NCI-H1105 treated with DMSO at 0.1 percent for 48 hours (cell line): Measurements from ENCODE around the gene IGFBP5.

Experiments used
- DNase-seq: peaks from one replicate; lab custom pipeline; 2025; lab: John Stamatoyannopoulos, UW

Gene IGFBP5

DNA sequence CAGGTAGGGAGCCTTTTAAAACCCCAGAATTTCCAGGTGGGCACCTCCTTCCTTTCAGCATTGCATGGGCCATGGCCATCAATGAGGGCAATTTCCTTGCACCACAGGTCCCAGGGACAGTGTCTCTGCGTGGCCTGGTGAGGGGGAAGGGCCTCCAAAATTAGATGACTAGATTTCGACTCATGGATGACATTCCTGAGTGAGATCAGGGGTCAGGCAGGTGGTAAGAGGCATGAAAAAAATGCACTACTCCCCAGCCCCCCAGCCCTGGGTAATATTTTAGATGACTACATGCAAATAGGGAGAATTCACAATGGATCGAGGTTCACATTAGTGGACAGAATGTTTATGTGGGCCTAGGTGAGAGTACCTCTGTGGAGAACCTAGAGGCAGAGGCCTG, 19.0 kb upstream of the IGFBP5 start:
- no peak for DNase-seq

DNA sequence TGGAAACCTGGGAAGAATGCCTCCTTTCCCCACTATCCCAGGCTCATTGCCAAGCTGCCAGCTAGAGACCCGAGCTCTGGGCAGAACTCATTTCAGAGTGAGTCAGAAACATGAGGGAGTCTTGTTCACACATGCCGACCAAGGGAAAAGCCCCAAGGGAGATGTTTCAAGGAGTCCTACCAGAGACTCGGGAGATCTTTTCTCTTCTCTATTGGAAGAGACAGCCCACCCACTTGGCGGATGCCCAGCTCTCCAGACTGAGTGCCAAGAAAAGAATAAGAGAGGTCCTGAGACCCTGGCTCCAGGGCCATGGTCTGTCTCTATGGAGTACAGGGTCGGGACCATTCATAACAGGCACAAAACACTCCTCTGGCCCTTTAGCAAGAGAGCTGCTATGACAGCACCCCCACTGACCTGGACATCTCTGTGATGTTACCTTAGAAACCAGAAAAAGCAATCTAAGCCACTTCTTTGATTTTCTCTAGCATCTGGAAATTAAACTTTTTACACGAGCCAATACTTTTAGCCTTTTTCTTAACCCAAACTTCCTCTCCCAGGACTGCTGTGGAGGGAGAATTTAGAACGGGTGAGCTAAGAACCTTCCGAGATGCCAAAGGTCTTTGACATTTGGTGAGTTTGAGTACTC, 18.5 kb upstream of the IGFBP5 start:
- DNase-seq, result peak; percentile 10

DNA sequence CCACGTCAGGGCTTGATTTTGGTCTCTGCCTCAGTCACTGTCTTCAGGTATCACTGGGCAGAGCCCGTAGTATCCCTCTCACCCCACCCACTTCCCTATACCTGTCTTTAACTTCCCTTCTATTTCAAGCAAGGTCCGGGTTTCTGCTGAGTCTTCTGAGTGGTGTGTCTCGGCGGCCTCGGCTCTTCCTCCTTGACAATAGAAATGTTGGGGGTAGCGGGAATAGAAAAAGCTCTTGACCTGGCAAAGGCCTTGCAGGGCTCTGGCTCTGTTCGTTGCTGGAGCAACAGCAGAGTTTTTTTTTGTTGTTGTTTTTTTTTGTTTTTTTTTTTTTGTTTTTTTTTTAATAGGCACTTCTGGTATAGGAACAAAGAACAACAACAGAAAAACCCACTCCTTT, 16.0 kb upstream of the IGFBP5 start:
- no peak for DNase-seq

DNA sequence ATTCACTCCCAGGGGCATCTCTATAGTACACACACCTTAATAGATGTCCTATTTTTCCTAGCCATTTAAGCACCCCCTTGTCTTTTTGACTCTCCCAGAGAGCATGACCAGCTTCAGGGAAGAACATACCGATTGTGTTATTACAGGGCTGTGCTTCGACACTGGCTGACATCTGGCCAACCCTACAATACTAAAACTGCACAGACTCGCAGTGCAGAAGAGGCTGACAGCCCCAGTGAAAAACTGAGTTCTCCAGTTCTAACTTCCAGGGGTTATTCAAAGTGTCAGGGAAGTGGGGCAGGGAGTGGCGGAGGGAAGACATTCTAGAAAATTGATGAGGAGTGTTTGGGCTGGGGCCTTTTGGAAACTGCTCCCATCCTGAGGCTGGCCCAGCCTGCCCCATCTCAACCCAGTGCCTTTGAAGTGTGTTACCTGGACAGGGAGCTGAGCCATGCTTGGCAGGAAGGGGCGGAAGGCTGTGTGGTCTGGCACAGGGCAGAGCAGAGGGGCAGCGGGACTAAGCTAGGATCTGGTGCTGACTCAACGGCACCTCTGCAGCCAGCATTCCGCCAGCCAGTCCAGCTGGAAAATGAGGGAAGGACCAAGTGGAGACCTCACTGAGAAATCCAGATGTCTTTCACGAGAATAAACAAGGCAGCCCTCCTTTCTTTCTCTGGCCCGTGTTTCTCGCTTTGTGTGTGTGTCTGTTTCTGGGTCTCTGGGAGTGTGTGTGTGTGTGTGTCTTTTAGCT, 15.4 kb upstream of the IGFBP5 start:
- DNase-seq, result no peak

DNA sequence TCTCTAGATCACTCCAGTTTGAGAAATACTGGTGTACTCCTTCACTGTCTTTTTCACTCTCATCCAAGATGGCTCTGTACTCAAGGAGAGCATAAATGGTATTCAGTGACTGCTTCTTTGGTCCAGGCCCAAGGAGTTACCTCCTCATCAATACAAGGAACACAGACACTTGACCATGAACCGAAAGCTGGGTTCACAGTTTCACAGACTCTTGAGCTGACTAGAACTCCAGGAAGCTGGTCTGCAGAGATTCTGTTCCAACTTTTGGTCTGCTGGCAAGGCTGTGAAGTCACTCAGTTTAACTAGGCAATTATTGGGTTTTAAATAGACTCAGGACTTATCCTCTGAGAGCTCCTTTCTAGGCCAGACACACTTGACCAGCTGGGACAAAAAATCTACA, 7.4 kb upstream of the IGFBP5 start:
- no peak for DNase-seq

DNA sequence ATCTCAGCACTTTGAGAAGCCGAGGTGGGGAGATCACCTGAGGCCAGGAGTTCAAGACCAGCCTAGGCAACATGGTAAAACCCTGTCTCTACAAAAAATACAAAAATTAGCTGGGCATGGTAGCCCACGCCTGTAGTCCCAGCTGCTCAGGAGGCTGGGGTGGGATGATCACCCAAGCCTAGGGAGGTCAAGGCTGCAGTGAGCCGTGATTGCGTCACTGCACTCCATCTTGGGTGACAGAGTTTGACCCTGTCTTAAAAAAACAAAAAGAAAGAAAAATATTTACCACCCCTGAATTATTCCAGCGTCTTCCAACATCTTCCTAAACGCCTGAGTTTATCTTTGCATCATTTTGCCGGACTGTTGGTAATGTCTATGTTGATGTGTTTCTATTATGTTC, 6.2 kb upstream of the IGFBP5 start:
- no peak for DNase-seq

DNA sequence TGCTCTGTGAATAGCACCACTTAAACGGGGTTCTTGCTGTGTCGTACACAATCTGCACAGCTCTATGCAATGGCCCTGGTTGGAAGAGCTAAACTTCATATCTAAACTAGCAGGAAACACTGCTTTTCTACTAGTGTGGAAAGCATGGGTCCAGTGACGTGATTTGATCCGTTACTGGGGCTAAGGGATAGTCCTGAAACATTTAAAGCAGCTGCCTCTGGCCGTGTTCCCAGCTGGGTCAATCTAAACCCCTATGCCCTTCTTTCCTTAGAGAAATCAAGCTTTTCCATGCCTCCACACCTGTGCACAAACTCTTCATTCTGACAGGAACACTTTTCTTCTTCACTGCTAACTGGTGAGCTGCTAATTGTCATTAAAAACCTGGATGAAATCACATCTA, 5.4 kb upstream of the IGFBP5 start:
- DNase-seq, result no peak

DNA sequence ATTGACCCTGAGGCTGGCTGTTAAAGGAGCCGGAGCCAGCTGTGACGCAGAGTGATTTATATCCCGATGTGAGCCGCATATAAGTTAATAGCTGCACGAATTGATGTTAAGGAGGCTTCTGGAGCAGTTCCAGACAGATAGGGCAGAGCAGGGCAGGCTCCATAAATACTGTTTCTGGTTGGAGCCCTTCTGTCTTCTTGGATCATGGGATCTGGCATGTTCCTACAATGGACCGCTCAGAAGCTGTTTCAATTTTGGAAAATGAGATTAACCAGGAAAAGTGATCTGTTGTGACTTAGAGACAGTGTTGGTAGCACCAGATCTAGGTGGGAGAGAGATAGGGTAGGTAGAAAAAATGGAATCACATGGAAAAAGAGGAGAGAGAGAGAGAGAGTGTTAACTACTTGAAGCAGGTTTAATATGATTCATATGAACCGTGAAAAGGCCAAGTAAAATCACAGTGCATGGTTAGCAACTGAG, 4.8 kb upstream of the IGFBP5 start:
- DNase-seq, result peak; percentile 91

DNA sequence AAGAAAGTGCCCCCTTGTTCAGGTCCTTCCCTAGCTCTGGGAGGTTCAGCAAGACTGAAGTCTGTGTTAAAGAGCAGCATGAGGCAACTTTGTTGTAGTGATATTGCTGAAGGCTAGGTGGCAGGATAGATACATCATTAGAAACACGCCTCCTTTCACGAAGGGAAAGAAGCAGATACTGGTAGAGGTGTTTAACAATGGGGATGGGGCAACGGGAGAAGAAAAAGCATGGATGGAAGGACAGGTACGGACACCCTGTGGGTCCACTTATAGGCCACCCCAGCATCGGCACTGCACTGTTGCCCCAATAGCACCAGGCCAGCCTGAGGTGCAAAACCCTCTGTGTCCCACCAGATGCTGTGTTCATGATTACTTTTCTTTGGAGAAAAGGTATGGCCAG, 3.5 kb upstream of the IGFBP5 start:
- peak; percentile 87 for DNase-seq

DNA sequence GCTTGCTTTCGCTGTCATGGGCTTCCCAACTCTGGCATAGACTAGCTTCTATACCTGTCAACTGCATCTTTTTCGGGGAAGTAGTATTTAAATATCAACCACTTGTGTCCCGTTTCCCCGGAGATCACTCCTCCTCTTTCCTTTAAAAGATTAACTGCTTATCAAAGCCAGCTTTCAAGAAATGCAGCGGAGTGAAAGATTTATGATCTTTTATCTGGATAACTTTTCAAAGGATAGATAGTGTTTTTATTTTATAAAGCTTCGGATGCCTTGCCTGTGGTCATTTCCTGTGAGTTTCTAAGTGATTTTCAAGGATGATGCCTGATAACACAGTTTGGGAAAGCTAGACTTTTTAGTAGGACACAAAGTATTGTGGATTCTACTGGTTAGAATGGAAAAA, 2.9 kb upstream of the IGFBP5 start:
- no peak for DNase-seq

DNA sequence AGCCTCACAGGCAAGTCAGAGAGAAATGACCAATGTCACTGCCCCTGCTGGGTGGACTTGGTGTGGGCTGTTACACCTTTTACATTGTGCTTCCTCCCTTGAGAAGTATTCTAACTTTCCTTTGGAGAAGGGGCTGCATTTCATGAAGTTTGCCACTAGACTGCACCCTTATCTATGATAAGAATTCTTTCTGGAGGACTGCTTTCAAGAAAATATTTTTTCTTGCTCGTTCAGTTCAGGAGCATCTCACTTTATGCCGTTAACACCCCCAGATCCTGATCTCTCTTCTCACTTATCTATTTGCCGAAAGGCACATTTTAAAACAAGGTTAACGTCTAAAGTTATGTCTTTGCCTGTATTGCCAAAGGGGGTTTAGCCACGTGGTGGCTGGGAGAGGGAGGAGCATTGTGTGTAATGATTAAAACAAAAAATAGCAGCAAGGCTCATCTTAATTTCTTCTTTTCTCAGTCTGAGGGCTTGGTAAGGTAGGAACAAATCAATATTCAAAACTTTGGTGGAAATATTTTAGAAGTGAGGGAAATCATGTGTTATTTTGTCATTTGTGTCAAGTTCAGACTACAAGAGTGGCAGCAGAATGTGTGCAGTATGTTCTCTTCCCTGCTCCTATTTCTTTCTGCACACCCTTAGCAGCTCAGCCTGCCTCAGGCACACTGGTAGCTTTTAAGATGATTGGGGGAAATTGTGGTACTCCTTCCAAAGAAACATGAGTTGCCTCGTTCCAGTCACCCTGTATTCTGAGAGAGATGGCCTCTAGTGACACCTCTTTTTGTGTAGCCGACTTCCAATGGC, 1.6 kb upstream of the IGFBP5 start:
- DNase-seq, result peak; percentile 12

DNA sequence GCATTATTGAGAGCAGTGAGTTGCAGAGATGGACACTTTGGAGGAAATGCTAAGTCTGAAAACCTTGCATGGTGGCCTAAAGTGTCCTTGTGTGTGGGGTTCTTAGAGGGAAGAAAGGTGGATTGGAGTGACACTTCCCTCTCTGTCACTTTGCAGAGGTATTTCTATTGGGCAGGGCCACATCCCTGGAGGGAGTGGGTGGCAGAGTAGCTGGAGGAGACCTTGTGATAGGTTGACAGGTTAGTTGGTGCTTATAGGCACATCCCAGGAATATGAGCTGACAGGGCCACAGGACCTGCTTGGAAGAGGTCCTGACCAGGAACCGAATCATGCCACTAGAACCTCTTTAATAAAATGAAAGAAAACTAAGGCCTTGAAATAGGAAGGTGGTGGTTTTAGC, 972 bp upstream of the IGFBP5 start:
- DNase-seq, result no peak

DNA sequence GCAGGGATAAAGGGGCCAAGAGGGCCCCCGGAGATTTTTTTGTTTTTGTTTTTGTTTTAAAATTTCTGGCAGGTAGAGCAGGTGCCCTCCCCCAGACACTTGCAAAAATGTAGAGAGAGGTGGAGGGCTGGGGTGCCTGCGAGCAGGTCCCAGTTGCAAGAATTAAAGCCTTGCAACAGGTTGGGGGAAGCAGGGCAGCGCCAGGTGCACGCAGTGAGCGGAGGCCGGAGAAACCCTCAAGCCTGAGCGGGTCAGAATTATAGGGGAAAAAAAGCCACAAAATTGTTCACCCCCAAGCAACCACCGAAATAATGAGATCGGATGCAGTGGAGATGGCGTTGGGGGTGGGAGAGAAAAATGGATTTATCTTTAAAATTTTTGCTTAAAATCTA, 527 bp downstream of the IGFBP5 start:
- DNase-seq, result peak; percentile 43

DNA sequence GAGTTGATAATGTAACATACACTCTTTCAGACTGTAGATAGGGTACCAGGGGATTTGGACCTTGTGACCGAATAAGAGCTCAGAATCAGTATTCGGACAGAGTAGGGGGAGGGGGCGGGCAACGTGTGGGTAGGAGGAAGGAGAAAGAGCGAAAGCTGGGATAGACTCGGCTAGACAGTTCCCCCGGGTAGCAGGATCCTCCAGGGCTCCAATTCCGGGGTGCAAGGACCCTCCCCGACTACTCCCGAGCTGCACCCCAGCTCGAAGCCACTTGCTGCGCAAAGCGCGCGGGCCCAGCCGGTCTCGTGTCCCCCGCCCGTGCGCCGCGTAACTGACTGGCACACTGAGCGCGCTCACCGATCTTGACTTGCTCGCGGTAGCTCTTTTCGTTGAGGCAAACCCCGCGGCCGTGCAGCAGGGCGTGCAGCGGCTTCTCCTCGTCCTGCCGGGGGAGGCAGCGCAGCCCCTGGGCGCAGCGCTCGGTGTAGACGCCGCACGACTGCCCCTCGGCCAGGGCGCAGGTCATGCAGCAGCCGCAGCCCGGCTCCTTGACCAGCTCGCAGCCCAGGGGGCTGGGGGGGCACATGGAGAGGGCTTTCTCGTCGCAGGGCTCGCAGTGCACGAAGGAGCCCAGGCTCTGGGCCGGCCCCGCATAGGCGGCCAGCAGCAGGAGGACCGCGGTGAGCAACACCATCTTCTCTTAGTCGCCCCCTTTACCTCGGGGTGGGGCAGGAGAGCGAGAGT, 1.1 kb downstream of the IGFBP5 start:
- DNase-seq, result peak; percentile 63

DNA sequence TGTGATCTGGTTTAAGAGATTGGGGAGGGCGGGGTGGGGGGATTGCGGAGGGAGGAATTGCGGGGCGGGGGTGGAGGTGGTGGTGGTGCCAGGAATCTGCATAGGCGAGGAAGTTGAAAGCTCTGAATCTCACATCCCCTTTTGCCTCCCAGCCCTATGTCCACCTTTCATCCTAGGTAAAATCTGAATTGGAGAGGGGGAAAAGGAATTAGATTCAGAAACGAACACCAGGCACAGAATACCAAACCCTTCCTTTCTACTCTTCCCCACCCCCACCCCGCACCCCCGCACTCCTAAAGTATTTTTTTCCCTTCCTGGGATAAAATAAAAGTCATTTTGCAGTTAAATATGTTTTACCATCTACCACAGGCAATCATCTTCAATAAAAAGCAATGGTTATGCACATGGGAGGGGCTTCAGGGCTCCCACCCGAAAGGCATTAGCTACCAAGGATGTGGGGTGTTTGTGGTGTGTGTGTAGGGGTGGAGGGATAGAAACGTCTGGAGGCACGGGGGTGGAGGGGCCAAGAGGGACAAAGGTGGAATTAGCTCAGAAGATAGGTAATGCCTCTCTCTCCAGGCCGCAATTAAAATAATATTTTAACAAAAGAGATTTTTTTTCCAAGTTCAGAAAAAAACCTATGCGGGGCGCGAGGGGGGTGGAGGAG, 1.8 kb downstream of the IGFBP5 start:
- peak; percentile 45 for DNase-seq

DNA sequence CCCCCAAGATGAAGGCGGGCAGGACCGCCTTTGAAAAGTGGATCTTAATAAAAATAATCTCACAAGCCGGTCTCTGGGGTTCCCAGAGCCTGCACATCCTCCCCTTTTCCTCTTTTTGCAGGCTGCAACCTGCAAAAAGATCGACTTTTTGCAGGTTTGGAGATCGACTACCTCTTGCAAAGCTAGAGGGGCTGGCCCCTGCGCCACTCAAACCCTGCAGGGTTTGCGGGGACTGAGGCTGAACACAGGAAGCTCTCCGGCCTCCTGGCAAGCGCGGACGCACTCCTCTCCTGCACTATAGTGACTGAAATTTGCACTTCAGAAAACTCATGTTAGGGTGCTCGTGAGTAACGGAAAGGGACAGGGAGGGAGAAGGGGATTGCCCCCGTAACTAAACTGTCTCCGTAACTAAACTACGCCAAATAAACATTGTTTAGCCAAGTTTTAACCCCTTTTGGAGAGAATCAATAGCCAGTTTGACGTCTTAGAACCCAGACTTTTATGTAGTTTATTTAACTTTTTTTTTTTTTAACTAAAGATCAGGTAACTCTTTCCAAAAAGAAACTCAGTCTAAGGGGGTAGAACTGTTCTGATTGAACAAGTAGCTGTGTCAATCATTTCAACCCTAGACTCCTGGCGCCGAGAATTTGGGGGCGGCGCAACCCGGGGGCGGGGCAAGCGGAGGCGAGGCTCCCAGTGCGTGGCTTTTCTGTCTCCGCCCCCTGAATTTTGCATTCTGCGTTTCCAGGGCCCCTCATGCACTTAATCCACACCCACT, 2.5 kb downstream of the IGFBP5 start:
- DNase-seq, result peak; percentile 89

DNA sequence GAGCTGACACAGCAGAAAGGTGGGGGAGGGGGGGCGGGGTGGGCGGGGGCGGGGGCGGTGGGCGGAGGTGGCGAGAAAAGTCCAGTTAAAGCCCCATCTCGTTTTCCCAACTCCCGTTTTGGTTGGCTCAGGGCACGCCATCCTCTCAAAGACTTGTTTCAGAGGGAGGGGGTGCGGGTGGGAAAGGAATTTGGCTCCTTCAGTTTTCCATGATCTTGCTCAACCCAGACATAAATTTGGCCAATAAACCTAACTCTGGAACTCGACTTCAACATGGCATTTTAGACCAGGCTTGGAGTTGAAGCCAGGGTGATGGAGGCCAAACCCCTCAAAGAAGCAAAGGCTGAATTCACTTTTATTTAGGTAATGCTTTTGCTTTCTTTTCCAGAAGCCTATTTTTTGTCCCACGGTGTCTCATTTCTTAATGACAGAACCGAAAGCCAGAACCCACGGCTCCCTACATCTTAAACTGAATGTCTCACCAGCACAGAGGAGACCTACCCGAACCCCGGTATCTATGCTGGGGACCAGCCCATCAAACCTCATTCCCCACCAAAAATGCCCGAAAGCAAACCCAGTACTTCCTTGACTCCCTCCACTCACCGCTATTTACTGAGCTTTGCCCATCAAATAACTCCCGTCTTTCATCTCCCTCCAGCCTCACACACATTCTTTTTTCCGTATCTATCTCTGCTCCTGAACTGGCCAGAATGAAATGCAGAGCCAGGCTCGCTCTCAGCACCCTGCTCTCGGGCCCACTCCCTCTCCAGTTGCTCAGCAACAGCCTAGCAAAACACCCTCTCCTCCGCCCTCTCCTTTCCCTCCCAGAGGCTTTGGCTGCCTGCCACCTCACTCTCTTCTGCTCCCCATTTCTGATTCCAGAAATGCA, 4.3 kb downstream of the IGFBP5 start:
- DNase-seq, result peak; percentile 90

DNA sequence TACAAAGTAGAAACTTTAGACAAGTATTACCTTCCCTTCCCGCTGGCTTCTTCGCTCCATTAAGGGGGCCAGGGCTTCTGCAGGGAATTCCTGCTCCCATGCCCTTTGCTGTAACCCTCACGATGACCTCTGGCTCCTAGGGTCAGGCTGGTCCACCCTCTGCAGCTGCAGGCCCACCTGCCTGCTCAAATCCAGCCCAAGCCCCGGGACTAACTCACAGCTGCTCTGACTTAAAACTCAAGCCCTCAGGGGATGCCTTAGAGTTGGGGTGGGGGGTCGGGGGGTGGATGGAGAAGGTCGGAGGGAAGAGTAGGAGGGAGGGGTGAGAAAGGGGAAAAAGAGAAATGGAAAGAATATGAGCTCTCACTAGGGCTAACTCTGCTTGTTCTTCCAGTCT, 4.9 kb downstream of the IGFBP5 start:
- no peak for DNase-seq

DNA sequence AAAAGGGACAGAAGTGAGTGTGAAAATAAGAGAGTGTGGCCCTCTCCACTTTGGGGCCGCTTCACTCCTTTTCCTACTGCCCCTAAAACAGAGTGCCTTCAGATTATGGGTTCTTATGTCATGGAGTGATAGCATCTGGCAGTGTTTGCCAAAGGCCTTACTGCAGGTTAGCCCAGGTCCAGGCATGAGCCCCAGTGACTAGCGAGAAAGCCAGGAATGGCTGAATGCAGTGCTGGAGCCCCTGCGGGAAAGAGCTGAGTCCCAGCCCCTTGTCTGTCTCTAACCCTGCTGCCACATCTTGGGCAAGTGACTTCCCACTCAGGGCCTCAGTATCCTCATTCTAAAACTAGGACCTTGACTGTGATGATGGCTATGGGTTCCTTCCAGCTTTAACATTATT, 6.0 kb downstream of the IGFBP5 start:
- no peak for DNase-seq
